GM19467 (cell line): ENCODE measurements around the gene RPTOR.

Experiments
- ATAC-seq: cut with Tn5 transposase; IDR thresholded peaks from one replicate; pipeline ENCODE4 v1.9.1; 2021; ENCODE audit warnings: mild to moderate bottlenecking, moderate library complexity; ENCODE audit not compliant: unreplicated experiment

The RPTOR gene

DNA sequence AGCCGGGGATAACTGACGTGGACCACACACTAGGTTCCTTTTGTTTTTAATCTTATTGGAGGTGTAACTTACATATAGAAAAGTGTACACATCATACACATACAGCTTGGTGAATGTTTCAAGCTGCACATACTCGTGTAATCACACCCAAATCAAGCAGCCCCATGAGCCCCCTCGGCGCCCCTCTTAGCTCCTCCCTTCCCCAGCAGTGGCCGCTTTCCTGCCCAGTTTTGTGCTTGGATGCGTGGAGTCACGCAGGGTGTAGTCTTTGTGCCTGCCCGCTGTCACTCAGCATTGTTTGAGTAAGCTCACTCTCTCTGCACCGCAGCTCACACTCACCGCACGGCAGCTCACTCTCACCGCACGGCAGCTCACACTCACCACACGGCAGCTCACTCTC, 295.3 kb downstream of the RPTOR start:
- no peak for ATAC-seq

GRCh38 chr17:80842456-80843013, 297.9 kb downstream of the RPTOR start:
- ATAC-seq = no peak

GRCh38 chr17:80843741-80844156, 299.1 kb downstream of the RPTOR start:
- no peak for ATAC-seq

GRCh38 chr17:80844418-80844990, 299.9 kb downstream of the RPTOR start:
- no peak for ATAC-seq

DNA sequence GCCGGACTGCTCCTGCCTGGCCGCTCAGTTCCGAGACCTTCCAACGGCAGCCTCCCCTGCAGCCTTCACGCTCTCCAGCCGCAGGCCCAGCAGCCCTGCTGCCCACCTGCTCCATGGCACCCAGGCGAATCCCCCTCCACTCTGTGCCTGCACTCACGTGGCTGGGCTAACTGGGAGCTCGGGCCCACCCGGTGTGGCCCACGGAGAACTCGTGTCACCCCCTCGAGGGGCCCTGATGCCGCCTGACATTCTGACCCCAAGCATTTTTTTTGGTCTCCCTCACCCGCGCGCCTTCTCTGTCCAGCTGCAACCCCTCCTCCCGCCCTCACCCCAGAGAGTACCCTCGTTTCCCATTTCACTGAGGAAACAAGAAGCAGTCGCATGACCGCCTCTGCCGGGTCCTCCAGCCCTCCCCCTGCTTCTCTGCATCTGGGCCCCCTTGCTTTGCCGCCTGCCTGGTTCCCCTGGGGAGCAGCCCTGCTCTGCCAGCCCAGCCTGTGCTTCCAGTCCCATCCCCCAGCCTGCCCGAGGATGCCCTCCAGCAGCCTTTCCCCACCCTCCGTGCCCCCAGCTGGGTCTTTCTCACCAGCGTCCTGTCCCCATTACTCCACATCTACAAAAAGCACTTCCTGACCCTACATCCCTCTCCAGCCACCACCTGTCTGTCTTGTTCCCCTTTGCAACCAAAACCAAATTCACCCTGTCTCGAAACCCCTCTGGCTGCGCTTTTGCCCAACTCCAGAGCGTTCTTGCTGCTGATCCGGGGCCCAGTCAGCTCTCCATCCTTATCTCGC, 300.6 kb downstream of the RPTOR start:
- ATAC-seq = no peak

DNA sequence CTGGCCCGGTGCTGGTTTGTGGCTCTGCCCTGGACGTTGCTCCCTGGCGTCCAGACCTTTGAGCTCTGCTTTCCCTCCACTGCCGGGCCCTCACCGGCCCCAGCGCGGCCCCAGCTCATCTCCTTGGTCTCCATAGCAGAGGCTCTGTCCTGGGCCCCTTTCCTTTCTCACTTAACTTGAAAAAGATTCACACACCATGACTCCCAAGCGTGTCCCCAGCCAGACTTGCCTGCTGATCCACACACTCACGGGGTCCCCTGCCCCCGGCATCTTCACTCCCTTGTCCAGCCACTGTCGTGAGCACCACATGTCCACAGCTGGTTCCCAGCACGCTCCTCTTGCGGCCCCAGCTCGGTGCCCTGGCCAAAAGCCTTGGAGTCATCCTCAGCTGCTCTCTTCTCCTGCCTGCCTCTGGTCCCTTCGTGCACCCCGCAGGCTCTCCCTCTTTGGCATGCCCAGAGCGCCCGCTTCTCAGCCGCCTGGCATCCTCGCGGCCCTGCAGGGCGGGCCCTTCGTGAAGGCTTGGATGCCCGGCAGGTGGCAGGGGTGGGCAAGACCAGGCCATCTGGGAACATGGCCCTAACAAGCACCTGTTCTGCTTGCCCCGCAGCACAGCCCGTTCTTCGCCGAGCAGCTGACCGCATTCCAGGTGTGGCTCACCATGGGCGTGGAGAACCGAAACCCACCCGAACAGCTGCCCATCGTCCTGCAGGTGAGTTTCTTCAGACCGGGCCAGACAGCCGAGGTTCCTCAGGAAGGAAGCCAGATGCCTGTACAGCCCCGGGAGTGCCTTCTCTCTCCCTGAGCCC, 301.4 kb downstream of the RPTOR start:
- no peak for ATAC-seq

- ATAC-seq = no peak
Measured at GRCh38 chr17:80846932-80847331, 302.3 kb downstream of the RPTOR start.

GRCh38 chr17:80847496-80848230, 303.0 kb downstream of the RPTOR start:
- no peak for ATAC-seq

GRCh38 chr17:80848449-80849102, 303.9 kb downstream of the RPTOR start:
- no peak for ATAC-seq

- ATAC-seq = no peak
Measured at GRCh38 chr17:80849119-80849518, 304.5 kb downstream of the RPTOR start.

GRCh38 chr17:80850109-80850508, 305.5 kb downstream of the RPTOR start:
- ATAC-seq = no peak

DNA sequence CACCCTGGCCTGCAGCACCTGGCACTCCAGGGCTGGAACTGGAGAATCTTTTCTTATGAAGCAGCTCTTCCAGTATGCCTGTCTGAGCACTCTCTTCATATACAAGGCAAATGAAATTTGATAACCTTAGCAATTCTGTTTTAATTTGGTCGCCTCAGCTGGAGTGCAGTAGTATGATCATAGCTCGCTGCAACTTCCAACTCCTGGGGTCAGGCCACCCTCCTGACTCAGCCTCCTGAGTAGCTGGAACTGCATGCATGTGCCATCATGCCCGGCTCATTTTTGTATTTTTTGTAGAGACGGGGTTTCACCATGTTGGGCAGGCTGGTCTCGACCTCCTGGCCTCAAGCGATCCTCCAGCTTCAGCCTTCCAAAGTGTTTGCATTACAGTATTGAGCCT, 306.2 kb downstream of the RPTOR start:
- no peak for ATAC-seq

DNA sequence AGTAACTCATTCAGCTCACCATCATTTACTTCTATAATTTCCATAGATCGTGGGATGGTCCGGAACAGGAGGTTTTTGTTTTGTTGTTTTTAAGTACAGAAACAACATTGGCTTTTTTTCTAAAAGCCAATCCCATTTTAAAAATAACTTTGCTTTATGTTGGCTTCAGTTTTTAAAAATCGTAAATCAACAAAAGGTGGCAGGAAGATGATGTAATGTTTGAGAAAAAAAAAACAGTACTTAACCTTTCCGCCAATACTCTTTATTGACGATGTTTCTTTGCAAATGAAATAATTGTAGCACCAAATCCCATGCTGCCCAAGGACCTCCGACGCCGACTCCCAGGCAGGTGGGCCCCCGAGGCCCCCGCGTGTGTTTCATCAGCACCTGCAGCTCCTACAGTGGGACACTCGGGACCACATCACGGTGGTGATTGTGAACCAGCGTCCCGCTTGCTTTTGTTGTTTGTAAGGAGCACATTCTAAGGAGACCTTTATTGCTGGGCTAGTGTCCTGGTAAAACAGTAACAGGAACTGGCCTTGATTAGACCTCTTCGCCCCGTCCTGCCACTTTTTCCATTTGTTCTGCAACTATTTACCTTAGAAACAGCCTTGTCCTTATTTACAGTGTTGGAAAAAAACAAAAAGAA, 306.8 kb downstream of the RPTOR start:
- no peak for ATAC-seq

GRCh38 chr17:80852476-80853015, 307.9 kb downstream of the RPTOR start:
- ATAC-seq = no peak

- no peak for ATAC-seq
Measured at GRCh38 chr17:80853076-80853475, 308.4 kb downstream of the RPTOR start.

DNA sequence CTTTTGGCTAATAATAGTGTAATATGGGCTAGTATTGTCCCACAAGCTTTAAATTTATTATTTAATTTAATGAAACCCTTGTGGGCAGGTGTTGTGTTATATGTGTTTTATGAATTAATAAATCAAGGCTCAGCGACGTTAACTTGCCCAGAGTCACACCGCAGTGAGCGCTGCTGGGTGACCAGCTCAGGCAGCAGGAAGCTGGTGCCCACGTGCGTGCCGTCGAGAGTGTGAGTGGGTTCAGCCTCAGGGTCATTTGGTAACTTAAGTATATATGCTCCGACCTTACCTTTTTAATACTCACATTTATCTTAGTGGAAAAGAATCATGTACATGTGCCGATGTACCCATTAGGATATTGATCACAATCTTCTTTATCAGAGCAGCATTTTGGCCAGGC, 309.6 kb downstream of the RPTOR start:
- no peak for ATAC-seq

- no peak for ATAC-seq
Measured at GRCh38 chr17:80855196-80855947, 310.7 kb downstream of the RPTOR start.

GRCh38 chr17:80855948-80856862, 311.6 kb downstream of the RPTOR start:
- ATAC-seq = peak; percentile 64
